ENCODE data around the gene GMPR. TPM values are rescaled to one million over a fixed set of nuclear protein-coding genes. Genes with fewer than 3 reads are reported as not detected.

Gene GMPR
- polyA plus RNA-seq, 3 donors from 2014 or later, result 2.5 to 7.0 (median 2.7) TPM

DNA sequence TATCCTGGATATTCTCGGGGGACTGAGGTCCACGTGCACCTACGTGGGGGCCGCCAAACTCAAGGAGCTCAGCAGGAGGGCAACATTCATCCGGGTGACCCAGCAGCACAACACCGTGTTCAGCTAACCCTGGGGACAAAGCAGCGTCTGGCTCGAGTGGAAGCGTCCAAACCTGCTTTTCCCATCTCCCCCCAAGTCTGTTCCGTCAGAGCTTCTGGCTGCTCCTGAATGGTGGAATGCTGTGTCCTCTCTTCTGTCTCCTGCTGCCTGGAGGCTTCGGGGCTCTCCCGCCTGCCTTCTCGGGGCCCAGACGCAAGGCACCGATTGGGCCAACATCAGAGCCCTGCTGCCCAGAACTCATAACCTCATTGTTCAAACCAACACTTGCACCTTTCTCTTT, 56.7 kb downstream of the GMPR start:
- Mint-ChIP-seq H3K4me1 (no peaks in the 10 kb centered on the region), H3K36me3 (peaks cover 0 to 3% (median 0%) of the 10 kb centered on the region in 3 donors), H3K9me3 (no peaks in the 10 kb centered on the region), H3K4me3 (no peak overlapping the region), H3K27me3 (ENCODE audit: low read depth in 3 of 3) (peaks cover 0 to 3% (median 2%) of the 10 kb centered on the region in 3 donors), H3K27ac (no peak overlapping the region)
- no peak for DNase-seq

DNA sequence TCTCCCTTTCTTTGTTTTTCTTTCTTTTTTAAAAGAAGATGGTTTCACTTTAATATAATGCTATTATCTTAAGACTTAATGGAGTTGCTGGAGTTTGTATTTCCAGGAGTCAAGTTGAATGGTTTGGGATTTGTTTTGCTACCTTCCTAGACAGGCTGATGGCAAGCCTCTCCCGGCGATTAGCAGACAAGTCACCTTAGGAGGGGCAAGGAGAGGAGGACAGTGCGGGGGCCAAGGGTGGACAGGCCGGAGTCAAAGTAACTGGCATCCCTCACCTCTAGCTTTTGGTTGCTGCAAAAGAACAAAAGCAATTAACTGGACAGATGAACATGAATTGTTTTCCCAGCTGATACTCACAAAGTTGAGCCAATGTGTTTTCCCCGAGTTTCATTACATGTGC, 57.1 kb downstream of the GMPR start:
- Mint-ChIP-seq H3K9me3 (no peaks in the 10 kb centered on the region), H3K27ac (peak overlapping the region in 1 of 6 donors; percentile 10), H3K27me3 (ENCODE audit: low read depth in 3 of 3) (peaks cover 0 to 3% (median 2%) of the 10 kb centered on the region in 3 donors), H3K4me1 (no peaks in the 10 kb centered on the region), H3K4me3 (no peak overlapping the region), H3K36me3 (peaks cover 0 to 3% (median 0%) of the 10 kb centered on the region in 3 donors)
- no peak for DNase-seq

DNA sequence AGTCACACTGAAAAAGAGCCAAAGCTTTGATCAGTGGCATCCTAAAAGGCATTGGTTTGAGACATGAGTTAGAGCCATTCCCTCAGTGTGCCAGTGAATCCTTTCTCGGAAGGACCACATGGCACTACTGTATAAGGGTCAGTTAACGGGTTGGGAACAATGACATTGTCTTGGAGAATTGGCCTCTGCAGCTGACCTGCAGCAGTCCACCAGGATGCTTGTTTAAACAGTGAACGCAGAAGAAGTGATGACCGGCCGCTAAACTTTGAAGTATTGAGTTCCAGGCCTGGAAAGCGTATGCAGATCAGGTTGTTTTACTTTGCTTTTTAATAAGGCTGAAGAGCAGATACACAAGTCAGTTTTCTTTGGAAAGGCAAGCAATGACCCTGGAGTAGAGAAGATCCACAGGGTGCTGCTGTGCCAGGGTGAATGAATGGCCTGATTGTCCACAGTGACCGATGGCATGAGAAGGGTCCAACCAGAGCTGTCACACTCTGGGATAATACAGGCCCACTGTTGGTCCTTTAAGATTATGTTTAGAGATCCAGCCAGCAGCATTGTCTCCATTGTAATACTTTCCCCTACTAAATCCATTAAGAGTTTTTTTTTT, 57.8 kb downstream of the GMPR start:
- Mint-ChIP-seq H3K27me3 (ENCODE audit: low read depth in 3 of 3) (peaks cover 0 to 3% (median 2%) of the 10 kb centered on the region in 3 donors), H3K36me3 (peaks cover 0 to 3% (median 0%) of the 10 kb centered on the region in 3 donors), H3K4me1 (no peaks in the 10 kb centered on the region), H3K4me3 (no peak overlapping the region), H3K9me3 (no peaks in the 10 kb centered on the region), H3K27ac (no peak overlapping the region)
- no peak for DNase-seq

DNA sequence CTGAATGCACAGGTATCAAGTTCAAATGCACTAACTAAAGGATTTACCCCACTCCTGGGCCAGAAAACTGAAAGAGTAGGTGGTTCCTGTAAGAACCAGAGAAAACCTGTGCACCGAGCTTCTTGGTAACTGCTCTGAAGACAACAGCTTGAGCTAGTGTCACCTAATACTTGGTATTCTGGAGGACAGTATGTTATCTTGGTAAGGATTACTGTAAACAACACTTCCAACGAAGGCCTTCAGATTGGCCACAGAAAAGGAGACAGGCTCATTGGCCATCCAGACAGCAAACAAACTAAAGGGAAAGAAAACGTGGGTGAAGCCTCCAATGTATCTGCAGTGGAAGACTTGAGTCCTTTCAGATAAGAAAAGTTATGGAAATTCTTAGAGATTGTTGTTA, 61.5 kb downstream of the GMPR start:
- no peak for DNase-seq
- Mint-ChIP-seq H3K9me3 (no peaks in the 10 kb centered on the region), H3K27ac (no peak overlapping the region), H3K27me3 (ENCODE audit: low read depth in 3 of 3) (no peaks in the 10 kb centered on the region), H3K36me3 (peaks cover 0 to 9% (median 7%) of the 10 kb centered on the region in 3 donors), H3K4me3 (no peak overlapping the region), H3K4me1 (no peaks in the 10 kb centered on the region)

DNA sequence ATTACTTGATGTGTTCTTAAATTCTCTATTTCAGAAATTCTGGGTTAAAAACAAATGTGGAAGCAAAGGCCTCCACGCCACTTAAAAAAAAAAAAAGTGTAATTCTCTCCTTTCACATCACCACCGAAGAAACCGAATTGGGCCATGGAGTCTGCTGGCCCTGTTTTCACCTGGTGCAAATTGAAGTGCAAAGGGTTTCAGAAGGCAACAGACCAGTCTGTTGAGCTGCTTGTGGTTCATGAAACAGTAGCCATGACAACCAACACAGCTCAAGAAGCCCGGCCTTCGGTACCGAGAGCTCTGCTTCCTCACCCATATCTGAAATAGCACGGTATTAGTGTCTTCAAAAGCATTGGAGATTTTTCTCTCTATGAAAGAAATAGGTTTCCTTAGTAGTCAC, 63.1 kb downstream of the GMPR start:
- H3K27ac Mint-ChIP-seq, result no peak overlapping the region
- DNase-seq, result no peak
- peaks cover 3 to 9% (median 8%) of the 10 kb centered on the region in 3 donors for H3K36me3 Mint-ChIP-seq
- H3K27me3 Mint-ChIP-seq (ENCODE audit: low read depth in 3 of 3), result no peaks in the 10 kb centered on the region
- no peak overlapping the region for H3K4me3 Mint-ChIP-seq
- no peaks in the 10 kb centered on the region for H3K9me3 Mint-ChIP-seq
- no peaks in the 10 kb centered on the region for H3K4me1 Mint-ChIP-seq

DNA sequence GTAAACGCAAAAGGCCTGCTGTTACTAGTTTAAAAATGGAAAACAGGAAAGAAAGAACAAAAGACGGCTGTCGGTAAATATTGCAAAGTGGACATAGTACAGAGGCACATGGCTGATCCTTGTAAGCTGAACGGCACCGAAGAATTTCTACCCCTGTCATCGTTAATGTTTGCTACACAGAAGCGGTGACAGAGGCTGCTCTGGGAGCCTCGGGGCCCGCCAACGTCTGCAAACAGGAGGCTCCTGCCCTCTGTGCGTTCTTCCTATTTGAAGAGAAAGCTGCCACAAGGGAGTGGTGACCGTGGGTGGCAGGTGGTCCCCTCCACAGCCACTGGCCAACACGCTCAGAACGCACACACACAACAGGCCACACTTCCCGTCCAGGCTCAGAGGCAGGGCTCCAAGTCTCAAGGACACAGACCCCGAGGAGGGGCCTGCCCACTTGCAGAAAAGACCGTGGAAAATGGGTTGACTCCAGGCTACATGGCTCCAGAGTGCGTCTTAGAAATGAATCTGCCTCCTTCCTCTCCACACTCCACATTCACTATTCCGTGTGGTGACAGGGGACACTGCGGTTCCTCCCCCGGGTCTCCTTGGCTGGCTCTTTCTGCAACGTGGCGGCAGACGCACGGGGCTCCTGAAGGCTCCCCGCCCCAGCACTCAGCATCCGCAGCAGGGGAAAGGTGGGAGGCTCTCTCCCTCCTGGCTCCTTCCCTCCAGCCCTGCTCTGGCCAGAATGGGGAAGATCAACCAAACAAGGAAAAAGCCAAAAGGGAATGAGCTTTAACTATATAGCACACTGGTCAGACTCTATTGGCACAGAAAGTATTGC, 64.5 kb downstream of the GMPR start:
- DNase-seq, result no peak
- Mint-ChIP-seq H3K4me1 (no peaks in the 10 kb centered on the region), H3K9me3 (no peaks in the 10 kb centered on the region), H3K4me3 (no peak overlapping the region), H3K36me3 (peaks cover 3 to 14% (median 13%) of the 10 kb centered on the region in 3 donors), H3K27ac (no peak overlapping the region), H3K27me3 (ENCODE audit: low read depth in 3 of 3) (no peaks in the 10 kb centered on the region)

DNA sequence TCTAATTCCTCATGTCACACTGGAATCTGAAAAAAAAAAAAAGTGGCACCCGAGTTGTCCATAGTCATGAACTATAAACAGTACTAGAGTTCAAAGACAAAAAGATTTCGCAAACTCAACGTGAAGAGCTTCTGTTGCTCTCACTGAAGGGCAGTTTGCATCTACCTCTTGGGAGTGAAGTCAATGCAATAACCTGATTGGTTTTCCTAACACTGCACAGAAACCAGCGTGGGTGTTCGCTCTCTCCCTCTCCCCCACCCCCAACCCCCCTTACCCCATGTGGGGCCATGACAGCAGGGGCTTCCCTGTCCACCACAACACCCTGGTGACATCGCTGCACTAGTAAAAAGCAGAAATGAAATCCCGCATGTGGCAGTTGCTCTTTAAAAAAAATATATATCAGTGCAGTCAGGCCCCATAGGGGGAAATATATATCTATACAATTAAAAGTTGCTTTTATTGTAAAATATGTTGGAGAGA, 66.9 kb downstream of the GMPR start:
- no peaks in the 10 kb centered on the region for H3K9me3 Mint-ChIP-seq
- H3K4me1 Mint-ChIP-seq, result no peaks in the 10 kb centered on the region
- no peak overlapping the region for H3K27ac Mint-ChIP-seq
- H3K27me3 Mint-ChIP-seq (ENCODE audit: low read depth in 3 of 3), result no peaks in the 10 kb centered on the region
- DNase-seq, result no peak
- peaks cover 7 to 18% (median 15%) of the 10 kb centered on the region in 3 donors for H3K36me3 Mint-ChIP-seq
- no peak overlapping the region for H3K4me3 Mint-ChIP-seq

DNA sequence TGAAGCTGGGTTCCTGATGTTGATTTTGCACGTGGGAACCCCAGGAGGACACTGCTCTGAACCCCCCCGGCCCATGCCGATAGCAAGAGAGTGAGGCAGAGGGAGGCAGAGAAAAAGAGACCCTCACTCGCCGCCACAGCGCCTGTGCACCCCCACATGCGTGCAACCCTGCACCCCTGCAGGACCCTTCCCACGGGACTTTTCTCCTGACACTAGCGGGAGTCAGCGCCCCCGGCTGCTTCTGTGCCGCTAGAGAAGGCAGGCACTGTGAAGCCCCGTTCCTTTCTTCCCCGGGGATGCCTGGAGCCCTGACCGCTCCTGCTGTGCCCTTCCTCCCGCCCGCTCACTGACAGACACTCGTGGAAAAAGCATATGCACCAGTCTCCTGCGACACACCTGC, 67.4 kb downstream of the GMPR start:
- DNase-seq, result no peak
- Mint-ChIP-seq H3K27ac (no peak overlapping the region), H3K36me3 (peaks cover 7 to 18% (median 15%) of the 10 kb centered on the region in 3 donors), H3K27me3 (ENCODE audit: low read depth in 3 of 3) (no peaks in the 10 kb centered on the region), H3K4me3 (no peak overlapping the region), H3K4me1 (no peaks in the 10 kb centered on the region), H3K9me3 (no peaks in the 10 kb centered on the region)

DNA sequence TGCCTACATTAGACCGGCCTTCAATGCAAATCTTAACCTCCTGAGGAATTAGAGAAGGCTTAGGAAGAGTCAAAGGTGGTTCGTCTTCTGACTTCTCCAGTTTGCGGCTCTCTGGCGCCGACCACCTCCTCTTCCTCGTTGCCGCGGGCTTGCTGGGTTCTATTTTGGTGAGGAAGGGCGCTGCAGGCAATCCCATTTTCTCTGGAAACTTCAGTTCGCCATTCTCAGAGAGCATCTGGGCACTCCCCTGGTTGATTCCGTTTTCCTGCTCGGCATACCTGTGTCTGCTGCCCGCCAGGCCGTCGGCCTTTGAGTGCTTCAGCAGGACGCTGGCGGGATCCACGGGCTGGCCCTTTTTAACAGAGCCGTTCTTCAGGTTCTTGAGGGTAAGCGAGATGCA, 67.9 kb downstream of the GMPR start:
- Mint-ChIP-seq H3K27me3 (ENCODE audit: low read depth in 3 of 3) (no peaks in the 10 kb centered on the region), H3K9me3 (no peaks in the 10 kb centered on the region), H3K4me1 (no peaks in the 10 kb centered on the region), H3K36me3 (peaks cover 7 to 18% (median 15%) of the 10 kb centered on the region in 3 donors), H3K27ac (no peak overlapping the region), H3K4me3 (no peak overlapping the region)
- DNase-seq, result no peak

DNA sequence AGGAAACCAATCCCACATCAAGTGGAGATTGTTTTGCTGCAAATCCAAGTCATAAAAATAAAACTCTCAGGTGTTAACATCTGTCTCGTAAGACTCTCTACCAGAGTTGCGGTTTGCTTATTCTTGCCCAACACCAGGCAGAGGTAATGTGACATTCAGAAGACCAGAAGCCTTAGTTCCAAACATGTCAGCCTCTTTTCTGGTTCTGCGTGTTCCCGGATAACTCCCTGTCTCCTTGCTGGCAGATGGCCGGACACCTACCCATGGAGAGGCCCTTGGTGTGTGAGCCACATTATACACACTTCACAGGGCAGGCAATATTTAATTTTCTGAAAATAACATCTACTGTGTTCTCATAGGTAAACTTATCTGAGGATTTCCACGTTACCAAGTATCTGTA, 73.4 kb downstream of the GMPR start:
- Mint-ChIP-seq H3K27ac (no peak overlapping the region), H3K27me3 (ENCODE audit: low read depth in 3 of 3) (peaks cover 0 to 2% (median 2%) of the 10 kb centered on the region in 3 donors), H3K4me1 (peaks cover 4 to 5% of the 10 kb centered on the region in 2 donors), H3K4me3 (no peak overlapping the region), H3K36me3 (peaks cover 4 to 12% (median 11%) of the 10 kb centered on the region in 3 donors), H3K9me3 (no peaks in the 10 kb centered on the region)
- DNase-seq, result no peak

DNA sequence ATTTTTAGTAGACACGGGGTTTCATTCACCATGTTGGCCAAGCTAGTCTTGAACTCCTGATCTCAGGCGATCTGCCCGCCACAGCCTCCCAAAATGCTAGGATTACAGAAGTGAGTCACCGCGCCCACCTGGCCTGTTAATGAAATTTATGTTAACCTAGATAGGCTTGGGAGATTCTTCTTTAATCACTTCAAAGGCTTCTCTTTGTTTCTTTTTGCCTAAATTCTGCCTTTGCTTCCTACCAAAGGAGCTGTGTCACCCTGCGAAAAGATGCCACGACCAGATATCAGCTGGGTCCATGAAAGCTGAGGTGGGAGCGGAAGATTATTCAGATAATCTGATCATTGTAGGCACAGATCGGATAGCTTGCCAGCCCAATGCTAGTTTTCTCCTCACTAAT, 75.3 kb downstream of the GMPR start:
- Mint-ChIP-seq H3K4me1 (peaks cover 16 to 21% of the 10 kb centered on the region in 2 donors), H3K36me3 (peaks cover 4 to 8% (median 7%) of the 10 kb centered on the region in 3 donors), H3K9me3 (no peaks in the 10 kb centered on the region), H3K27me3 (ENCODE audit: low read depth in 3 of 3) (peaks cover 2 to 4% (median 4%) of the 10 kb centered on the region in 3 donors), H3K4me3 (no peak overlapping the region), H3K27ac (no peak overlapping the region)
- DNase-seq, result no peak

DNA sequence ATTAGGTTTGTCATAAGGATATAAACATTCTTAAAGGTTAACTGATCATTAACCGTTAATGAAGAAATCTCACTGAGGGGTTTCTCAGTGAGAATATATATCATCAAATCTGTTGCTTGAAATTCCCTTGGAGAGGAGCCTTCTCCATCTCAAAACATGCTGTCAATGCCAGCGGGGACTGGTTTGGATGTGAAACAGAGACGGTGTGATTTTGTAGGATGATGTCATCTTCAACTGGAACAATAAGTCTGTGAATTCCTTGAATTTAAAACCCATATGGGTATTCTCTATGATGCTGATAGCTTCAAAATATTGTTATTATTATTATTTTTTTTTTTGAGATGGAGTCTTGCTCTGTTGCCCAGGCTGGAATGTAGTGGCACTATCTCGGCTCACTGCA, 75.9 kb downstream of the GMPR start:
- peaks cover 4 to 6% (median 4%) of the 10 kb centered on the region in 3 donors for H3K27me3 Mint-ChIP-seq (ENCODE audit: low read depth in 3 of 3)
- H3K27ac Mint-ChIP-seq, result no peak overlapping the region
- H3K9me3 Mint-ChIP-seq, result no peaks in the 10 kb centered on the region

DNA sequence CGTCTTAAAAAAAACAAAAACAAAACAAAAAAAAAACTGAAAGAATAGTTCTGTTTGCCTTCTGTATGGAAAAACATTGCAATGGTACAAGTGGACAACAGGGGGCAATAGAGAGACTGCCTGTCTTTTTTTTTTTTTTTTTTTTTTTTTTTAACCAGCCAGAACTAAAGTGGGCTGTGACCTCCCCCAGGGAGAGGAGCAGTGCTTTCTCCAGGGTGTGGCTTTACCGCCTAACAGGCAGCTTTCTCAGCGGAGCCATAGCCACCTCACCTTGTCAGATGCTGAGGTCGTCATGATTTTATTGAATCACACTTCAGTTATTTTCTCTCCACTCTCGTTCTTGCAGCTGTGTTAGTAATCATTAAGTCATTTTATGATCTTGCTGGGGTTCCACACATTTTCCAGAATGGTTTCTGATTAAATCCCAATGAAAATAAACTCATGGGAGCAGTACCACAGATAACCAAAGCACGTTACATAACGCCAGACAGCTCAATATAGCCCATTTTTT, 78.4 kb downstream of the GMPR start:
- peak overlapping the region in 1 of 5 donors; percentile 4 for H3K4me3 Mint-ChIP-seq
- H3K36me3 Mint-ChIP-seq, result peaks cover 0 to 4% (median 3%) of the 10 kb centered on the region in 3 donors
- H3K27me3 Mint-ChIP-seq (ENCODE audit: low read depth in 3 of 3), result peaks cover 4 to 7% (median 4%) of the 10 kb centered on the region in 3 donors
- DNase-seq, result peak; percentile 55 to 64 (median 64)
- peak overlapping the region in 1 of 6 donors; percentile 78 for H3K27ac Mint-ChIP-seq
- H3K4me1 Mint-ChIP-seq, result peaks cover 47 to 52% of the 10 kb centered on the region in 2 donors
- H3K9me3 Mint-ChIP-seq, result no peaks in the 10 kb centered on the region

More for the DNA sequence above, 75.9 kb downstream of the GMPR start:
- peaks cover 2 to 6% (median 5%) of the 10 kb centered on the region in 3 donors for H3K36me3 Mint-ChIP-seq
- DNase-seq, result no peak
- no peak overlapping the region for H3K4me3 Mint-ChIP-seq
- peaks cover 22 to 27% of the 10 kb centered on the region in 2 donors for H3K4me1 Mint-ChIP-seq

DNA sequence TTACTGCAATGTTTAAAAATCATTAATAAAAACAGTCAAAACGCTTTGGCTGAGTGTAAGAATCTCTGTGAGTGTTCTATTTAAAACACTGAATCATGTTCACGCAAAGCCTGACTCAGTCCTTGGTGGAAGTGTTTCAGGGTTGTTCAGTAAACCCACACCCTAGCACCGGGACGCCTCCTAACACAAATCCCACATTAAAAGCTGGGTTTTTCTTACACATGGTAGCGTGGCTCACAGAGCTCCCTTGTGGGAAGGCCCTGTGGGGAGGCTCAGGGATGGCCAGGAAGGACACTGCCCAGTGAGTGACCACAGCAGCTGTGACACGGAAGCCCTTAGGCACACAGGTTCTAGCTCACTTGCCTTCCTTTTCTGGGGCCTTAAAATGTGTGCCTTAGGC, 80.2 kb downstream of the GMPR start:
- Mint-ChIP-seq H3K36me3 (peaks cover 0 to 4% (median 3%) of the 10 kb centered on the region in 3 donors), H3K4me1 (peaks cover 64 to 70% of the 10 kb centered on the region in 2 donors), H3K4me3 (peak overlapping the region; percentile 72 to 80 (median 77)), H3K9me3 (no peaks in the 10 kb centered on the region), H3K27ac (peak overlapping the region; percentile 69 to 96 (median 92)), H3K27me3 (ENCODE audit: low read depth in 3 of 3) (peaks cover 11 to 16% (median 14%) of the 10 kb centered on the region in 3 donors)
- peak in 1 of 3 donors; percentile 14 for DNase-seq
